ENCODE data around the gene TRPV3. TPM values are rescaled to one million over a fixed set of nuclear protein-coding genes. Genes with fewer than 3 reads are reported as not detected.
"Not testable (repeated sequence)": the region's sequence is repeated elsewhere in the genome, so short reads cannot be mapped to it uniquely, and the experiment has no call there.

TRPV3 gene
- total RNA-seq, 1 experiment from 2014 or later, result 0.31 TPM

- in situ Hi-C loops (cut with HindIII; ENCODE audit: low pct_unique_long_range_greater_than_20kb, low sequenced_read_pairs) (no loop called here), intact Hi-C loops (cut with micrococcal nuclease; ENCODE audit: unreplicated experiment) (no loop called here)
- no peaks in the 10 kb centered on the region for H3K27me3 ChIP-seq (ENCODE audit: control insufficient read depth, insufficient read depth, low read length)
- H3K4me3 ChIP-seq (ENCODE audit: low read depth in 2 of 2, low read length in 2 of 2), result no peak overlapping the region
- ATAC-seq (no peak), DNase-seq (ENCODE audit: low read depth, low spot score) (no peak)
- POLR2A ChIA-PET, result no interaction called here
- TF ChIP-seq REST (IDR thresholded peaks at IDR 0.05; ENCODE audit: insufficient read depth in 1 of 2, low read depth in 2 of 2, low read length in 1 of 2) (no peak), SIN3A (IDR thresholded peaks at IDR 0.05; ENCODE audit: borderline replicate concordance, insufficient read depth, low read depth, low read length) (no peak), POLR2AphosphoS5 (IDR thresholded peaks at IDR 0.05; ENCODE audit: low read depth, low read length) (no peak), TCF7L2 (IDR thresholded peaks at IDR 0.05; ENCODE audit: low read depth, low read length) (no peak), CTCF (IDR thresholded peaks at IDR 0.05) (no peak)
- H3K9me3 ChIP-seq (ENCODE audit: control insufficient read depth, insufficient read depth, low read depth, low read length), result no peaks in the 10 kb centered on the region
- no TSS peak for BruUV-seq (replicated peaks)
- H3K36me3 ChIP-seq (ENCODE audit: control insufficient read depth, insufficient read depth, low read length), result no peaks in the 10 kb centered on the region
- H3K4me1 ChIP-seq (ENCODE audit: control insufficient read depth, insufficient read depth, low read length), result no peaks in the 10 kb centered on the region
- H3K27ac ChIP-seq (ENCODE audit: low read length), result no peak overlapping the region
- CTCF ChIA-PET, result no interaction called here
Observed at GRCh38 chr17:3469529-3469928, 88.1 kb downstream of the TRPV3 start.

GRCh38 chr17:3466355-3466754 is 91.3 kb downstream of the TRPV3 start:
- CTCF ChIA-PET; intact Hi-C loops (cut with micrococcal nuclease; ENCODE audit: unreplicated experiment); H3K27me3 ChIP-seq (ENCODE audit: control insufficient read depth, insufficient read depth, low read length); H3K9me3 ChIP-seq (ENCODE audit: control insufficient read depth, insufficient read depth, low read depth, low read length); ATAC-seq; DNase-seq (ENCODE audit: low read depth, low spot score); BruUV-seq (replicated peaks); H3K36me3 ChIP-seq (ENCODE audit: control insufficient read depth, insufficient read depth, low read length); H3K27ac ChIP-seq (ENCODE audit: low read length); H3K4me3 ChIP-seq (ENCODE audit: low read depth in 2 of 2, low read length in 2 of 2); H3K4me1 ChIP-seq (ENCODE audit: control insufficient read depth, insufficient read depth, low read length); in situ Hi-C loops (cut with HindIII; ENCODE audit: low pct_unique_long_range_greater_than_20kb, low sequenced_read_pairs); POLR2A ChIA-PET: not testable (repeated sequence)

Other genes starting within 250 kb of the TRPV3 start
- not detected for gene OR3A2, start 171.5 kb downstream of the TRPV3 start, total RNA-seq (2021; ENCODE audit: unreplicated experiment)
- gene OR1E1, start 159.4 kb downstream of the TRPV3 start, total RNA-seq (2021; ENCODE audit: unreplicated experiment), result not detected
- gene OR3A3, start 146.4 kb downstream of the TRPV3 start, total RNA-seq (2021; ENCODE audit: unreplicated experiment), result not detected
- not detected for gene OR1E2, start 124.0 kb downstream of the TRPV3 start, total RNA-seq (2021; ENCODE audit: unreplicated experiment)
- not detected for gene SPATA22, start 86.0 kb downstream of the TRPV3 start, total RNA-seq (2021; ENCODE audit: unreplicated experiment)
- not detected for gene ASPA, start 81.8 kb downstream of the TRPV3 start, total RNA-seq (2021; ENCODE audit: unreplicated experiment)
- gene TRPV1, start 51.6 kb upstream of the TRPV3 start, total RNA-seq (2021; ENCODE audit: unreplicated experiment), result 3.4 TPM
- 8.4 TPM for gene SHPK, start 78.4 kb upstream of the TRPV3 start, total RNA-seq (2021; ENCODE audit: unreplicated experiment)
- gene CTNS, start 78.9 kb upstream of the TRPV3 start, total RNA-seq (2021; ENCODE audit: unreplicated experiment), result 20.4 TPM
- 122 TPM for gene TAX1BP3, start 110.8 kb upstream of the TRPV3 start, total RNA-seq (2021; ENCODE audit: unreplicated experiment)
- gene EMC6, start 111.0 kb upstream of the TRPV3 start, total RNA-seq (2021; ENCODE audit: unreplicated experiment), result 65.9 TPM
- gene P2RX5, start 138.3 kb upstream of the TRPV3 start, total RNA-seq (2021; ENCODE audit: unreplicated experiment), result 14.9 TPM
- 10.6 TPM for gene HASPIN, start 166.1 kb upstream of the TRPV3 start, total RNA-seq (2021; ENCODE audit: unreplicated experiment)
- 20.9 TPM for gene ITGAE, start 243.4 kb upstream of the TRPV3 start, total RNA-seq (2021; ENCODE audit: unreplicated experiment)

Measured in Panc1 (cell line).